Mesenteric fat pad (tissue), 1 donor: Measurements from ENCODE around the gene ENAH. TPM values are rescaled to one million over a fixed set of nuclear protein-coding genes. Genes with fewer than 3 reads are reported as not detected.

Source experiments
- DNase-seq: peaks from one replicate; pipeline ENCODE4 v3.0.0-alpha.2; 2020; ENCODE audit warnings: low spot score
- total RNA-seq: library from RNA; stranded (reverse); fragmentation: NEBNext Ultra II Directional; extraction: Animal tissue kit (Norgen Biotek cat#: 25700); gene quantifications from one replicate; pipeline ENCODE4 v1.2.1, GENCODE V29; 2021
- donor health status: DM: yes; HTN: yes; CAD: no.

Gene ENAH
- total RNA-seq, 1 donor from 2014 or later: 51.9 TPM

DNA sequence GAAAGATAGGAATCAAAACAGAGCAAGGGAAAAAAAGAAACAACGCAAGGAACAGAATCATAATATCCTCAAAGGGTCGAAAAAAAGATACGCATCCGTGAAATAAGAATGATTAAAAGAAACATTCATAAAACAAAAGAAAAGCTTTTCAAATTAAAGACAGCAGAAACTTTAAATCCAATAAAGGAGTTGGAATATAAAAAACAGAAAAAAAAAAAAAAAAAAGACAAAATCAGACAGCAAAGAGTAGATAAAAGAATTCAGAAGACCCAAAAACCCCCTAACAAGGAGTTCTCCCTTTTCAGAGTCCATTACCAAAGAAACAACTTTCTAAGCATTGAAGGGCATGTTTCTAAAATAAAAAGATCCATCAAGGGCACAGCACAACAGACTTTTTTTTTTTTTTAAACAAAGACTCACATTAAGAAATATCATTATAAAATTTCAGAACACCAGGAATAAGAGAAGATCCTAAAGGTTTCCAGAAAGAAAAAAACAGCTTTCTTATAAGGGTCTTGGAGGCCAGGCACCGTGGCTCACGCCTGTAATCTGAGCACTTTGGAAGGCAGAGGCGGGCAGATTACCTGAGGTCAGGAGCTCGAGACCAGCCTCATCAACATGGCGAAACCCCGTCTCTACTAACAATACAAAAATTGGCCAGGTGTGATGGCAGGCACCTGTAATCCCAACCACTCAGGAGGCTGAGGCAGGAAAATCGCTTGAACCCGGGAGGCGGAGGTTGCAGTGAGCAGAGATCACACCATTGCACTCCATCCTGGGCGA, 44.7 kb downstream of the ENAH start:
- DNase-seq: no peak

DNA sequence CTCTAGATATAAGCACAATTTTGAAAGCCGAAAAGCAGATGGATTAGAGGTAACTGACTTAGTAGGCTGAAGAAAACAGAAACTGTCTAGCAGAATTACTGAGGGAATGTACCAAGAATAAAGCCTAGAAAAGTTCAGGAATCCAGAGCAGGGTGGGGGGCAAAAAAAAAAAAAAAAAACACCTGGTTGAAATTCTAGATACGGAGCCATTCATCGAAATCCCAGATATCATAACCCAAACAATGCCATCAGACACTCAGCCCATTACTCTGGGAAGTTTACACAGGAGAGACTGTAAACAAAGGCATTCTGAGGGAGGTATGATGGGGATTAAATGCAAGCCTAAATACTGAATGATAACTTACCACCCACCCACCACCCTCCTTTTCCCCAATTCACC, 45.6 kb downstream of the ENAH start:
- DNase-seq: no peak

DNA sequence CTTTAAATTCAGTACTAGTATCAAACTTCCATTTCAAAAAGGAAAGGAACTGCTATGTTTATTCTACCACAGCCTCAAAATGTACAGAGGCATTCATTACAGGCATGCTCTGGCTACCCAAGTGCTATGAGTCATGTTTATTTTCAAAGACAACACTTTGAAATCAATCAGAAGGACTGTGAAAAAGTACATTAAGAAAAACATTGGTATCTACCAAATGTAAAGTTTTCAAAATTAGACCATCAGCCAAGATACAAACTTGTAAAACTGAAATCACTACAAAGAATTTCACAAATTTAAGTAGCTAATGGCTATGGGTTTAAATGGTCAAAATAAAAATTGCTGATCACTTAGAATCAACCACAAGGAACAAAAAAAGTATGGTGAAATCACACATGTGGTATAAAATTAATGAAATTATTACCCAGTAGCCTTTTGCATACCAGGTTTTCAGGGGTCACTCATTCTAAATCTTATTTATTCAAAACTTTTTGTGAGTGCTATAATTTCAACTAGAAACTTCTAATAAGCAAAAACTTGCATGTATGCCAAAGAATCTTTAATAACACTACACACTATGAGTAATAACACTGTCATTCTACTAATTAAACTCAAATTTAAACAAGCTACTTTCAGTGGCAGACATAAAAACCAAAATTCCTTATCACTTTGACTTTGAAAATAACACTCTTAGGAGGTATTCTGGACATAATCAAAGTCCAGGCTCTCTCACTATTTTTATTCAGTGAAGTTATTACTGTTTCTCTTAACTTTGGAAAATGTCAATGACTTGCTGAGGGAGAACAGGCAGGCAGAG, 49.2 kb downstream of the ENAH start:
- DNase-seq: no peak

DNA sequence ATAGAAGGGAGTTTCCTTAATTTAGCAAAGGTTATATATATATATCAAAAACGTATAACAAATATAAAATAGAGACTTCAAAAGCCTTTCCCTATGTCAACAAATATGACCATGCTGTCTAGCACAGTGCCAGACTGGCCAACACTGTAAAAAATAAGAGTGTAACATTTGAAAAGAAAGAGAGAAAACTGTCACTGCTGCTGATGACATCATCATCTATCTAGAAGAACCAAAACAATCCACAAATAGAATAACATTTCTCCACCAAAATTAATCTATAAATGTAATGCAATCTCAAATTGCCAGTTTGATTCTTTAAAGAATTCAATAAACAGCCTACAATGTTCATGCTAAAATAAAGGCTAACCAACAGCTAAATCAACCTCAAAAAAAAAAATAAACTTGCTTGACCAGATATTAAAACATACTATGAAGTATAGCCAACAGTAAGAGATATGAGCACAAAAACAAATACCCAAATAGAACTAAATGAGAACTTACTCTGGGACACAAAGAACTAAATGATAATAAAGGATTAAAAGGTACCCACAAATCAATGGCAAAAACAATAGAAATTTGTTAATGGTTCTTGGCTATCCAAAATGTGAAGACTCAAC, 50.2 kb downstream of the ENAH start:
- no peak for DNase-seq

DNA sequence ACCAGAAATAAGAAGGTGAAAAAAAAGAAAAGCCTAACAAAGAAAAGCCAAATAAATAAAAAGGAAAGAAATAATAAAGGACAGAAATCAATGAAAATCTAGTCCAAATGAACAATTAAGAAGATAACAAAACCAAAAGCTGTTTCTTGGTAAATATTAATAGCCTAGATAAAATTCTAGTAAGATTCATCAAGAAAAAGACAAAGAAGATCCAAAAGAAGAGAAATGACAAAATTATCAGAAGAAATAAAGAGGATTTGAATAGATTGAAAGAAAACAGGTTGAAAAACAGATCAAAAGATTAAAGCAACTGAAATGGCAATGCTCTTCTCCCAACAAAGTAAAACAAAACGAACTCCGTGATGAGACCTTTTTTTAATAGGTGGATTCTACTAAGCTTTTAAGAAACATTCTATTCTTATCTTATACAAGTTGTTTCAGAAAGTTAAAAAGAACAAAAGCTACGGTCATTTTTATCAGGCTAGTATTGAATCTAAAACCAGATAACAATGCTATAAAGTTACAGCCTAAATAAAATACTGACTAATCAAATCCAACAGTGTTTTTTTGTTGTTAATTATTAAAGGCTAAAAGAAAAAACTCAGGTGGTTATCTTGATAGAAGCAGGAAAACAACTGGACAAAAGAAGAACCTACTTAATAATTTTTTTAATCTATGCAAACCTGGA, 50.9 kb downstream of the ENAH start:
- DNase-seq: no peak

DNA sequence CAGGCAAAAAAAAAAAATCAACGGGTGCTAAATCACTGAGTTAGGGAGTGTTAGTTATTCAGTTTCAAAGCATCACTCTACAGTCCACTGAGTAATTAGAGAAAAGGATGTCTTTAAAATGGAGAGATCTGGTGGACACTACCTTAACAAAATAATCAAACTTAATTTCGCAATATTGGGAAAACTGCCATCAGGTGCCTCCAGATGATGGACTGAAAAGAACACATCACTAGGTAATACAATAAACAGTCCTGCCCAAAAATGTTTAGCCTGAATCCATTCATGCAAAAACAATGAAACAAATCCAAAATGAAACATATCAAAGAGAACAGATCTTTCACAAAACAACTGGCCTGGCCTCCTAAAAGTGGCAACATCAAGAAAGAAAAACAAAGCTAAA, 54.1 kb downstream of the ENAH start:
- DNase-seq: no peak

DNA sequence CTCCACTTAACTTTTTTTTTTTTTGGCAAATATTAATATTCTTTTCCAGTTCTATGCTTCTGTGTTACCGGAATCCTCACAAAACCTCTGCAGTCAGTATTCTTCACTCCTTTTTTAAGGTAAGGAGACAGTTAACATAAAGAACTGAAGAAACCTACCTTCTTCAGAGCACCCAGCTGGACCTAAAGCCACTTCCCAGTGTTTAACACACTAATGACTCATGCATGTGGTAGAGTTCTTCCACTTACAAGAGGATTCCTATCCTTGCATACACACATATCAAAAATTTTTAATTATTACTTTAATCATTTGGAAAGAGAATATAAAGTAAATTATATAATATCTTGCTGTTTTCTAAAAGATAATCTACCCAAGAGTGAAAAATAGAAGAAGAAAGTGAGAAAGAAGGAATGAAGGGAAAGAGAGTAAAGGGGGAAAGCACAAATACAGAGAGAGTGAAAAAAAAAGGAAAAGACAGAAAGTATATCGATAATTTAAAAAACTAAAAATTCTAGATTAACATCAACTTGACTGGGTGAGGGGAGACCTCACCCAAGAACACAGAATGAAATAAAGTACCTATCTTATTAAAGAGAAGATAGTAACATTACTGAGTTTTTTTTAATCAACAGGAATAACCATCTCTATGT, 54.9 kb downstream of the ENAH start:
- DNase-seq: no peak

DNA sequence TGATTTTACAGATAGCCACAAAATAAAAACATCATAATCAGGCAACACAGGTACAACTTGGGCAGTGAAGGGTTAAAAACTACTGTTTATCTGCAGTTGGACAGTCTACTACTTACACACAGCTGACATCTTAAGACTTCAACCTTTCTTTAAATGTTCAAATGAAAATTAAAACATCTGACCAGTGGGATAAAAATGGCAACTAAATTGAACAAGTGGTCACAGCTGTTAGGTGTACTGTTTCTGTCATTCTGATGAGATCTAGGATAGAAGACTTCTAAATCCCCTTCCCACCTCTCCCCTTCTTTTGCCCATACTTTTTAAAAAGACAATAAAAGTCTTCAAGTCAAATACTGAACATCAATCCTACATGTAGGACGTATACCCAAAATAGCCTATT, 56.2 kb downstream of the ENAH start:
- no peak for DNase-seq

DNA sequence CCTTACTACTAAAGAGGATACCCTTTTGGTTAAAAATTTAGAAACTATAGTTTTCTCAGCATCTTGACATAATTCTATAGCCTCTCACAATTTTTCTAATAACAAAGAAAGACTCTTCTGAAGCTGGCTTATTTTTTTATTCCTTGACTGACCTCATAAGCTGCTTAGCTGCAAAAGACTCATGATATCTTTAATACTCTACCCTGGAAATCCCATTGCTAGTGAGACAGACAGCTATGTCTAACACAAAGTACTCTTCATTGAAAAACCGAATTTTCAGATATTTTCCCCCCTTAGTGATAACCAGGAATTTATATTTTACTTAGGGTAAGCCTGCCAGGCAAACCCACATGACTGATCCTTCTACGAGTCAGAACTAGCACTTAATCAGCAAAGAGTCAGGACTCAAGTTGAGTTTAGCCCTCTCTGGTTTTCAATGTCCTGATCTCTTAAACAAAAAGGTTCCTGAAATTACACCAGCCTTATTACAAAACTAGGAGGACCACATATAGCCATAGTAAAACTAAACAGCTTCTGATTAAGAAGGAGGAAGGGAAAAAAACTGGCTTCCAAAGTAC, 56.9 kb downstream of the ENAH start:
- DNase-seq: no peak

DNA sequence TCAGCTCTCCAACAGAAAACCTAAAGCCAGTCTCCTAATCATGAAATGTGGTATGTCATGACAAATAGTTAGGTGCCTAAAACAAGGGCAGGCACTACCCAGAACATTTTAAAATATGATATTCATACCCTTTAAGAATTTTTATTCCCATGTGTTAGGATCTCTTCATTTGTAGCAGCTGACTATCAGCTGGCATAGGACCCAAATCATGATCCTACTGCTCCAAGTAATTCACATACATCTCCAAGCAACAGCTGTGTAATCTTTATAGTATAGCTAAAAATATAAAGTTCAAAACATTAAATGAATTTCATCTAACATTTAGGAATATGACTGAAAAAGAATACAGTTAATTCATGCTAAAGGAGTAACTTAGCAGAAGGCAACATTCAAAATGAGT, 57.5 kb downstream of the ENAH start:
- DNase-seq: no peak

DNA sequence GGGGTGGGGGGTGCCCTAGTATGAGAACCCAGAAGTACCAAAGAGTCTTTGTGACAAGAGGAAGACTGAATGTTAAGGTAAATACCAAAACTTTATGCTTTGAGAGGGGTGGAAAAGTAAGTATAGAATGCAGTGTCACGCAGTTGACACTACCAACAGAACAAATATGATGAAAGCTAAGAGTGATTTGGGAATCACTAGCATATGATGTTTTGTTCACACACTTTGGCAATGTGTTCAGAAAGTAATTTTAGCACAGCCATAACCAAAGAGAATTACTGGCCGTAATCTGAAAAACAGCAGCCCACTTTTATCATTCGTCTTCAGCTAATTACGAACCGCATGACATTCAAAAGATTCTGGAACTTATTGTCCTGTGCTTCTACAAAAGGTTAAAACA, 59.5 kb downstream of the ENAH start:
- no peak for DNase-seq

DNA sequence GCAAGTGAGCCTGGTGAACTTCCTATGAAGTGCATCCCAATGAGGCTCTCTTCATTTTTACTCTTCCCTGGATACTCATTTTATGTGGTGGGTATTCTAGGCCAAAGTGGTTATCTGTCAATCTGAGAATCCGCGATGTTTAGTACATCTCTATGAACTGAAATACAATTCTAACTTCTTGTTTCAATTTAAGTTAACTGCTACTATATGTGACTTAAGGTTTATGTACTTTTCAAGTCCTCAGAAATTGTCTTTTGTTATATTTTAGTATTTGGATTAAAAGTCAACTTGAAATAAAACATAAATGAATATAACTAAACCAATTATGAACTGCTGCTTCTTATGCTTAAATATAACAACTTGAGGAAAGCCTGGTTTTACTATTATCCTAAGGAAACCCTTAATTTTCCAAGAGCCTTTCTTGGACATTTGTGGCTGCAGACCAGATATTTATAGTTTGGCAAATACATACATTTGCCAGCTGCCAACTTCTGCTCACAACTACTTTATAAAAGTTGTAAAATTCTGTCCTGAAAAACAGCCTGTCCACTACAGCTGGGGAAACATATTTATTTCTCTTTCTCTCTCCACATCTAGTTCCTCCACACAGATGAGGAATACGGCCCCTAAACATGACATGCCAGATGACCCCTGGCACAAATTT, 60.4 kb downstream of the ENAH start:
- no peak for DNase-seq

DNA sequence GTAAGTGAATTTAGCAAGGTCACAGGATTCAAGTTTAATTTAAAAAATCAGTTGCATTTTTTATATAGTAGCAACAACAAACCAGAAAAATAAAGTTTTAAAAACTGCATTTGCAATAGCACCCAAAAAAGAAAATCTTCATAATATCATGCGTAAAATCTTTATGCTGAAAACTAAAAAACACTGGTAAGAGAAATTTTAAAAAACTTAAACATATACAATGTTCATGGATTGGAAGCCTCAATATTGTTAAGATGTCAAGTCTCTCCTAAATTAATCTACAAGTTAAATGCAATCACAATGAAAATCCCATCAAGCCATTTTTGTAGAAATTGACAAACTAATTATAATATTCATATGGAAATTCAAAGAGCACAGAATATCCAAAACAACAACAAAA, 65.6 kb downstream of the ENAH start:
- no peak for DNase-seq

DNA sequence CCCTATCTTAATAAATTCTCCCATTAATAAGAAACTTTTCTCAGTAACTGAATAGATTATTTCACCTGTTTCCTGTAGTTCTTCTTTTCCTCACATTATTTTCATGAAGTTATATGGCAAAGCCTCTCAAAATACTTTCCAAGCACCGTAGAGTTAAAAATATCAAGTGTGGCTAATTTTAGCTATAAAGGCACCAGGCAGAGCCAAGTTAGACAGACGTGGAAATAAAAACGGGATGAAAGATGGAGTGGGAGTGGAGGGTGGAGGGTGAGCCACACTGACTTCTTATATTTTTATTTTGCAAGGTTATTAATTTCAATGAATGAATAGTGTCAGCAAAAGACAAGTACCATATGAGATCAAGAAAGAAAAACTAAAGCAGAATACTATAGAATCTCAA, 71.7 kb downstream of the ENAH start:
- no peak for DNase-seq

DNA sequence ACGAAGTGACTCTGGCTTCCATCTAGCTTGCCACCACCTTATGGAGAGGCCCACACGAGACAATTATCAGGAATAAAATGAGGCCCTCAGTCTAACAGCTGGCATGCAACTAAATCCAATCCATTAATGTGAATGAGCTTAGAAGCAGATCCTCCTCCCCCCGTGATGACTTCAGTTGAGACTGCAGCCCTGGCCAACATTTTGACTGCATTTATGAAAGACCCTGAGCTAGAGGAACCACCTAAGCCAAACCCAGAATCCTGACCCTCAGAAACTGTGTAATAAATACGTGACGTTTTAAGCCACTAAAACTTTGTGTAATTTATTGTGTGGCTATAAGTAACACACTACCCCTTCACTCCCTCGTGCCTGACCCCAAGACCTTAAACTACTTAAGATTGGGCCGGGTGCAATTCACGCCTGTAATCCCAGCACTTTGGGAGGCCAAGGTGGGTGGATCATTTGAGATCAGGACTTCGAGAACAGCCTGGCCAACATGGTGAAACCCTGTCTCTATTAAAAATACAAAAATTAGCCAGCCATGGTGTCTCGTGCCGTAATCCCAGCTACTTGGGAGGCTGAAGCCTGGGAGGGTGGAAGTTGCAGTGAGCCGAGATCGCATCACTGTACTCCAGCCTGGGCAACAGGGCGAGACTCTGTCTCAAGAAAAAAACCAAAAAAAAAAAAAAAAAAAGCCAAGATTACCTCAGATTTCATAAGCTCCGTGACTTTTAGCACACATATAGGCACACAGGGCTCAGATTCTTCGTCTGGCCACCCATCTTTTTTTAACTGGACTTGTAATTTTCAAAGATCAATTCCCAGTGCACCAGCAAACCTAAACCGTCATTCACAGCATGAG, 72.5 kb downstream of the ENAH start:
- no peak for DNase-seq

DNA sequence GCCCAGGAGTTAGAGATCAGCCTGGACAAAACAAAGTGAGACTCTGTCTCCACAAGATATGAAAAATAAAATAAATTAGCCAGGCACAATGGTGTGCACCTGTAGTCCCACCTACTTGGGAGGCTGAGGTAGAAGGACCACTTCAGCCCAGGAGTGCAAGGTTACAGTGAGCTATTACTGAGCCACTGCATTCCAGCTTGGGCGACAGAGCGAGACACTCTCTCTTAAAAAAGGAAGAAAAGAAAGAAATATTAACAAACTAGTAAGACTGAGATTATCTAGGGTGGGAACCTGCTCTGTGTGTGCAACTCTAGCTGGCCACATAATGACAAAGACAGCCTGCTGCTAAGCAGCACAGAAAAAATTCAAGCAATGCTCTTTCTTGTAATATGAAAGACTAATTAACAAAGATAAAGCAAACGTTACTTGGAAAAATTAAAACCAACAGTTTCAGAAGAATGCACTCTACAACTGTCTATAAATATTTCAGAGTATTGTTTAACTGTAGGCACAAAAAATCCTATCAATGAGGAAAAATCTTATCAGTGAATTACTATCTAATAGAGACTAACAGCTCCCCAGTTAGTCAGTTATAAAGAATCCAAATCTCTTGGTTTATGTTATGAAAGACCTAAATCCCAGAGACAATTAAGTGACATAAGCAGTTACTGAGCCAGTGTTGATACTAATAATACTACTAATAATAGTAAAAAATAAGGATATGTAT, 74.5 kb downstream of the ENAH start:
- DNase-seq: no peak

DNA sequence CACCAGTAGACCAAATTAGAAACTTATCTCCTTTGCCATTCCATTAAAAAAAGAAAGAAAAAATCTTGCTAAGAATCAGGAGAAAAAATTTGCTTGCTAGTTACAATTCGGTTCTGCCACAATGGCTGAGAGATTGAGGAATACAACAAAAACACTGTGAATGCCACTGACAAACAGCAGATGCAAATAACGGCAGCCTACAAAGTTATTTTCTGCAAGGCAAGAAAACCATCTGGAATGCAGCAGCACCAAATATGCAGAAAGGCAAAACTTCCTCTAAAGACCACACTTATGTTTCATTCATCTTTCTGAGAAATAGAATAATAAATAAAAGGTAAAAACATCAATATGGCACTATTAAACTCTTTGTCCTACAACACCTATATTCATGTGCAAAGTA, 75.7 kb downstream of the ENAH start:
- DNase-seq: no peak

DNA sequence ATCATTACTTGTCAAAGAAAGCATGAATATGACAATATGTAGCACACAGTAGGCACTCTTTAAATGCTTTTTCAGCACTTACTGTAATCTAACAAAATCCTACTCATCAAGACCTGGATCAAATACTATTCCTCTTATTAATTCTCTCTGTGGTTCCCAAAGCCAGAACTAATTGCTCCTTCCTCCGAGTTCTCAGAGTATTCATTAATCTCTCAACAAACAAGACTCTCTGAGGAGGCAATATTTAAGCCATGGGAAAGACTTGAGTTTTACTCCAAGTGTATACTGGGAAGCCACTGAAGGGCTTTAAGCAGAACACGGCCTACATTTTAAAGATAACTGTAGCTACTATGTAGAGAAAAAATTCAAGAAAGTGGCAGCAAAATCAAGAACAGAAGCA, 79.7 kb downstream of the ENAH start:
- DNase-seq: no peak

DNA sequence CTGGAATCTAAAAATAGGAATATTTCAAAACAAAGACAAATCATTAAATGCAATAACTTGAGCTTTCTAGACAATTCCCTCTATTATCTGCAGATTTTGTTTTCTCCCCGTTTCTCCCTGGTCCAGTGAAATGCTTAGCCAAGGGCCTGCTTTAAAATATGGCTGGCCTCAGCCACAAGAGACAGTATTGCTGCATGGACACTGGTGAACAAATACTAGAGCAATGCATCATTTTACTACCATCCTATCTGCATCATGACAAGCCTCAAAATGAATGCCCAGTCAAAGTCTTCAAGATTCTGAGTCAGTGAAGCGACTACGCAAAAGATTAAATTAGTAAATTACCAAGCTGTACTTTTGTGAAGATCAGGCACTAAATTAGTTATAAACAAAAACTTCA, 80.5 kb downstream of the ENAH start:
- no peak for DNase-seq
